HG02938 (cell line): ENCODE measurements around the gene SLC17A9.
"Not testable (repeated sequence)": the region's sequence is repeated elsewhere in the genome, so short reads cannot be mapped to it uniquely, and the experiment has no call there.

ENCODE experiments used
- ATAC-seq: cut with Tn5 transposase; IDR thresholded peaks from one replicate; pipeline ENCODE4 v1.9.1; 2021; ENCODE audit warnings: mild to moderate bottlenecking, moderate library complexity; ENCODE audit not compliant: unreplicated experiment

The SLC17A9 gene

GRCh38 chr20:62955519-62956386 lies 3.2 kb downstream of the SLC17A9 start:
- no peak for ATAC-seq

GRCh38 chr20:62956387-62957135 lies 4.1 kb downstream of the SLC17A9 start:
- ATAC-seq, result no peak

GRCh38 chr20:62957136-62958117 lies 4.9 kb downstream of the SLC17A9 start:
- ATAC-seq, result no peak

- no peak for ATAC-seq
Measured at GRCh38 chr20:62958388-62959100, 6.0 kb downstream of the SLC17A9 start.

- ATAC-seq, result no peak
Measured at GRCh38 chr20:62959101-62959971, 6.8 kb downstream of the SLC17A9 start.

GRCh38 chr20:62959998-62960436 lies 7.5 kb downstream of the SLC17A9 start:
- no peak for ATAC-seq

GRCh38 chr20:62960446-62961309 lies 8.2 kb downstream of the SLC17A9 start:
- not testable (repeated sequence) for ATAC-seq

- no peak for ATAC-seq
Measured at GRCh38 chr20:62961310-62961783, 8.8 kb downstream of the SLC17A9 start.

GRCh38 chr20:62961799-62962198 lies 9.3 kb downstream of the SLC17A9 start:
- ATAC-seq, result no peak

- ATAC-seq, result no peak
Measured at GRCh38 chr20:62962221-62962879, 9.8 kb downstream of the SLC17A9 start.

GRCh38 chr20:62962891-62963613 lies 10.5 kb downstream of the SLC17A9 start:
- no peak for ATAC-seq

- no peak for ATAC-seq
Measured at GRCh38 chr20:62963614-62964397, 11.3 kb downstream of the SLC17A9 start.

GRCh38 chr20:62964700-62965099 lies 12.2 kb downstream of the SLC17A9 start:
- ATAC-seq, result no peak

- ATAC-seq, result no peak
Measured at GRCh38 chr20:62965363-62965771, 12.9 kb downstream of the SLC17A9 start.

GRCh38 chr20:62966212-62967148 lies 14.0 kb downstream of the SLC17A9 start:
- ATAC-seq, result no peak
